ENCODE results near the gene ZNF710. TPM values are rescaled to one million over a fixed set of nuclear protein-coding genes. Genes with fewer than 3 reads are reported as not detected.
"Not testable (repeated sequence)": the region's sequence is repeated elsewhere in the genome, so short reads cannot be mapped to it uniquely, and the experiment has no call there.

Gene ZNF710
- total RNA-seq, 1 donor from 2014 or later, result 69.3 TPM

GRCh38 chr15:90064911-90065681 is 64.0 kb downstream of the ZNF710 start:
- no peak for TF ChIP-seq CTCF (IDR thresholded peaks at IDR 0.05; ENCODE audit: unreplicated experiment)
- Mint-ChIP-seq H3K9me3 (ENCODE audit: low read depth) (no peaks in the 10 kb centered on the region), H3K27me3 (no peaks in the 10 kb centered on the region), H3K27ac (no peak overlapping the region), H3K4me3 (ENCODE audit: low read depth) (no peak overlapping the region), H3K36me3 (ENCODE audit: insufficient read depth) (peaks cover 3% of the 10 kb centered on the region), H3K4me1 (ENCODE audit: low read depth) (peaks cover 14% of the 10 kb centered on the region)
- no peak for DNase-seq (ENCODE audit: low spot score, unreplicated experiment)

- DNase-seq (ENCODE audit: low spot score, unreplicated experiment), result no peak
- no peaks in the 10 kb centered on the region for H3K27me3 Mint-ChIP-seq
- peaks cover 3% of the 10 kb centered on the region for H3K36me3 Mint-ChIP-seq (ENCODE audit: insufficient read depth)
- H3K27ac Mint-ChIP-seq, result no peak overlapping the region
- H3K4me1 Mint-ChIP-seq (ENCODE audit: low read depth), result peaks cover 14% of the 10 kb centered on the region
- H3K4me3 Mint-ChIP-seq (ENCODE audit: low read depth), result no peak overlapping the region
- H3K9me3 Mint-ChIP-seq (ENCODE audit: low read depth), result no peaks in the 10 kb centered on the region
- no peak for TF ChIP-seq CTCF (IDR thresholded peaks at IDR 0.05; ENCODE audit: unreplicated experiment)
Measured at GRCh38 chr15:90065682-90066049, 64.5 kb downstream of the ZNF710 start.

GRCh38 chr15:90067181-90067952 is 66.2 kb downstream of the ZNF710 start:
- TF ChIP-seq CTCF (IDR thresholded peaks at IDR 0.05; ENCODE audit: unreplicated experiment), result no peak
- peaks cover 3% of the 10 kb centered on the region for H3K36me3 Mint-ChIP-seq (ENCODE audit: insufficient read depth)
- DNase-seq (ENCODE audit: low spot score, unreplicated experiment), result no peak
- no peak overlapping the region for H3K4me3 Mint-ChIP-seq (ENCODE audit: low read depth)
- no peak overlapping the region for H3K27ac Mint-ChIP-seq
- H3K27me3 Mint-ChIP-seq, result no peaks in the 10 kb centered on the region
- no peaks in the 10 kb centered on the region for H3K9me3 Mint-ChIP-seq (ENCODE audit: low read depth)
- peaks cover 8% of the 10 kb centered on the region for H3K4me1 Mint-ChIP-seq (ENCODE audit: low read depth)

GRCh38 chr15:90067953-90068606 is 67.0 kb downstream of the ZNF710 start:
- H3K27ac Mint-ChIP-seq, result no peak overlapping the region
- DNase-seq (ENCODE audit: low spot score, unreplicated experiment), result no peak
- no peak for TF ChIP-seq CTCF (IDR thresholded peaks at IDR 0.05; ENCODE audit: unreplicated experiment)

GRCh38 chr15:90070623-90071022 is 69.5 kb downstream of the ZNF710 start:
- not testable (repeated sequence) for H3K36me3 Mint-ChIP-seq (ENCODE audit: insufficient read depth); H3K4me3 Mint-ChIP-seq (ENCODE audit: low read depth); DNase-seq (ENCODE audit: low spot score, unreplicated experiment); H3K4me1 Mint-ChIP-seq (ENCODE audit: low read depth); H3K27ac Mint-ChIP-seq; H3K27me3 Mint-ChIP-seq; H3K9me3 Mint-ChIP-seq (ENCODE audit: low read depth)

More at GRCh38 chr15:90067953-90068606, 67.0 kb downstream of the ZNF710 start:
- Mint-ChIP-seq H3K9me3 (ENCODE audit: low read depth) (no peaks in the 10 kb centered on the region), H3K4me3 (ENCODE audit: low read depth) (no peak overlapping the region), H3K36me3 (ENCODE audit: insufficient read depth) (peaks cover 3% of the 10 kb centered on the region), H3K4me1 (ENCODE audit: low read depth) (peaks cover 4% of the 10 kb centered on the region), H3K27me3 (no peaks in the 10 kb centered on the region)
